ENCODE results near the gene MRPL42. TPM values are rescaled to one million over a fixed set of nuclear protein-coding genes. Genes with fewer than 3 reads are reported as not detected.

The MRPL42 gene
- total RNA-seq, 3 donors from 2014 or later (not counting 1 experiment from before 2014, with no cell fraction given) = 36.4 to 42.7 (median 37.1) TPM

DNA sequence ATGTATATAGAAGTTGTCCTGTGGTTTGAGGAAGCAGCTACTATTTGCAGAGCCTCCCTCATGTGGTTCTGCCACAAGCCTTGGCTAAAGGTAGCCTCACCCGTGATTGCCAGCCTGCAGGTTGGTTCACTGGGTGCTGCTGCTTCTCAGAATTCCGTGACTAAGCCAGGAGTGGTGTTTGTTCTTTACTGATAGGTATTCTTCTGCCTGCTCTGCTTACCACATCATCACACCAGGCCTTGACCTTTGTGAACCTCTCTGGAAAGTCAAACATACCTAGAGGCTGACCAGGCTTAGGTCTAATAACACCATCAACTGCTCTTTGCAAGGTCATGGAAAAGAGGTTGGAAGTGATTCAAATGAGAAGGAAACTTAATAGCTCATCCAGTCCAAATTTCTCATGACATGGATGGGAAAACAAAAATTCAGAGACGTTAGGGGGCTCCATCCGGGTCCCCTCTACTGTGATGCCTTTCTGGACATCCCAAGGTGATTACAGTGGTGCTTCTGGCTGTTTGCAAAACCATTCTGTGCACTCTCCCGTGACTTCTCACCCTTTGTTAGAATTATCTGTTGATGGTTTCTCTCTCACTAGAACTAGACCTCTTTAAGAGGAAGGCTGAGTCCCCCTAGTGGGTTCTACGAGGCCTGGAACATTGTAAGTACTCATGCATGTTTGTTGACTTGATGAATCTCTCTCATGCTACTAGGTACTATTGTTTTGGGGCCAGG lies 96.7 kb downstream of the MRPL42 start:
- TF ChIP-seq, protein P1, sequence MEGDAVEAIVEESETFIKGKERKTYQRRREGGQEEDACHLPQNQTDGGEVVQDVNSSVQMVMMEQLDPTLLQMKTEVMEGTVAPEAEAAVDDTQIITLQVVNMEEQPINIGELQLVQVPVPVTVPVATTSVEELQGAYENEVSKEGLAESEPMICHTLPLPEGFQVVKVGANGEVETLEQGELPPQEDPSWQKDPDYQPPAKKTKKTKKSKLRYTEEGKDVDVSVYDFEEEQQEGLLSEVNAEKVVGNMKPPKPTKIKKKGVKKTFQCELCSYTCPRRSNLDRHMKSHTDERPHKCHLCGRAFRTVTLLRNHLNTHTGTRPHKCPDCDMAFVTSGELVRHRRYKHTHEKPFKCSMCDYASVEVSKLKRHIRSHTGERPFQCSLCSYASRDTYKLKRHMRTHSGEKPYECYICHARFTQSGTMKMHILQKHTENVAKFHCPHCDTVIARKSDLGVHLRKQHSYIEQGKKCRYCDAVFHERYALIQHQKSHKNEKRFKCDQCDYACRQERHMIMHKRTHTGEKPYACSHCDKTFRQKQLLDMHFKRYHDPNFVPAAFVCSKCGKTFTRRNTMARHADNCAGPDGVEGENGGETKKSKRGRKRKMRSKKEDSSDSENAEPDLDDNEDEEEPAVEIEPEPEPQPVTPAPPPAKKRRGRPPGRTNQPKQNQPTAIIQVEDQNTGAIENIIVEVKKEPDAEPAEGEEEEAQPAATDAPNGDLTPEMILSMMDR (IDR thresholded peaks at IDR 0.05) = no peak
- no peak overlapping the region for H3K4me3 ChIP-seq (ENCODE audit: low read length)
- DNase-seq (no peak), ATAC-seq (no peak)
- H3K27ac ChIP-seq (ENCODE audit: low read length) = no peak overlapping the region
- no peaks in the 10 kb centered on the region for H3K27me3 Mint-ChIP-seq (ENCODE audit: low read depth in 2 of 2)
- WGBS (ENCODE audit: insufficient coverage) = 47% methylated on average over 5 of the region's 6 CpGs
- no peaks in the 10 kb centered on the region for H3K4me1 ChIP-seq (ENCODE audit: control insufficient read depth, insufficient read depth, low read length)
- intact Hi-C loops (cut with micrococcal nuclease) = no loop called here
- no peak overlapping the region for H3K27ac Mint-ChIP-seq
- H3K4me3 Mint-ChIP-seq = no peak overlapping the region
- peaks cover 0 to under 1% of the 10 kb centered on the region in 2 donors for H3K9me3 Mint-ChIP-seq
- H3K4me1 Mint-ChIP-seq = peaks cover 12 to 14% of the 10 kb centered on the region in 2 donors
- H3K27me3 ChIP-seq (ENCODE audit: control insufficient read depth, insufficient read depth, low read length) = no peaks in the 10 kb centered on the region
- H3K36me3 Mint-ChIP-seq = peaks cover 15% of the 10 kb centered on the region
- no peaks in the 10 kb centered on the region for H3K9me3 ChIP-seq (ENCODE audit: control insufficient read depth, insufficient read depth, low read length)
- no peaks in the 10 kb centered on the region for H3K36me3 ChIP-seq (ENCODE audit: control insufficient read depth, insufficient read depth, low read length)

DNA sequence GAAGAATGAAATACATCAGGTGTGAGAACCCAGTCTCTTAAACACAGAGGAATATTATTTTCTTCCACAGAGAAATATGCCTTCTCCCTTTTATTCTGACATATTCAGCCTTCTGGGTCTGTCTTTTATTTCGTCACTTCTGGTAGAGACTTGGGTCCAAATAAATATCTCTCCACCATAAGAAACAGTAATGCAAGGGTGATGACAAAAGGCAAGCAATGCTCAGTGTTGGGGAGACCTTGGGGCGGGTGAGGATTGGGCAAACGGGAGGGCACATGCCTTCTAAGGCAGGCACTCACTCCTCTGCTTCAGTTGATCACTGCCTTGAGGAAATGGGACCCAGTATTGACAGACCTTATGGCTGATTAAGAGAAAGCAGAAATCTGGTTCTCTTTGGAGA lies 98.4 kb downstream of the MRPL42 start:
- Histone ChIP-seq H3K36me3 (ENCODE audit: control insufficient read depth, insufficient read depth, low read length) (no peaks in the 10 kb centered on the region), H3K4me1 (ENCODE audit: control insufficient read depth, insufficient read depth, low read length) (peaks cover 4% of the 10 kb centered on the region), H3K27ac (ENCODE audit: low read length) (no peak overlapping the region), H3K27me3 (ENCODE audit: control insufficient read depth, insufficient read depth, low read length) (no peaks in the 10 kb centered on the region), H3K4me3 (ENCODE audit: low read length) (no peak overlapping the region), H3K9me3 (ENCODE audit: control insufficient read depth, insufficient read depth, low read length) (no peaks in the 10 kb centered on the region)
- H3K9me3 Mint-ChIP-seq = no peaks in the 10 kb centered on the region
- ATAC-seq (no peak), DNase-seq (no peak)
- no peaks in the 10 kb centered on the region for H3K27me3 Mint-ChIP-seq (ENCODE audit: low read depth in 2 of 2)
- no peak overlapping the region for H3K27ac Mint-ChIP-seq
- H3K4me1 Mint-ChIP-seq = peaks cover 13 to 14% of the 10 kb centered on the region in 2 donors
- peaks cover 13% of the 10 kb centered on the region for H3K36me3 Mint-ChIP-seq
- no peak overlapping the region for H3K4me3 Mint-ChIP-seq
- intact Hi-C loops (cut with micrococcal nuclease) = loop anchor here (5.0 kb wide), 1 partner anchor 412 kb away; no protein-coding TSS in a partner anchor
- TF ChIP-seq, protein P1 (IDR thresholded peaks at IDR 0.05) = no peak
- 92% methylated on average over 3 of the region's 3 CpGs for WGBS (ENCODE audit: insufficient coverage)

Other genes with a start within 250 kb of the MRPL42 start
- gene NUDT4, start 89.6 kb upstream of the MRPL42 start, total RNA-seq = 10 to 100 TPM; 51.6 to 61.5 (median 52.2) TPM
- gene UBE2N, start 25.6 kb upstream of the MRPL42 start, total RNA-seq = 10 to 100 TPM; 72.3 to 79.7 (median 72.9) TPM
- gene SOCS2, start 105.2 kb downstream of the MRPL42 start, total RNA-seq = 100 to 1,000 TPM in 1 of 3 donors, 10 to 100 TPM in 2; 13.9 to 110 (median 26.7) TPM
- 10 to 100 TPM; 19.1 to 27.5 (median 26.4) TPM for gene CRADD, start 209.9 kb downstream of the MRPL42 start, total RNA-seq